Measurements from ENCODE around the gene GLIS1.

The GLIS1 gene

DNA sequence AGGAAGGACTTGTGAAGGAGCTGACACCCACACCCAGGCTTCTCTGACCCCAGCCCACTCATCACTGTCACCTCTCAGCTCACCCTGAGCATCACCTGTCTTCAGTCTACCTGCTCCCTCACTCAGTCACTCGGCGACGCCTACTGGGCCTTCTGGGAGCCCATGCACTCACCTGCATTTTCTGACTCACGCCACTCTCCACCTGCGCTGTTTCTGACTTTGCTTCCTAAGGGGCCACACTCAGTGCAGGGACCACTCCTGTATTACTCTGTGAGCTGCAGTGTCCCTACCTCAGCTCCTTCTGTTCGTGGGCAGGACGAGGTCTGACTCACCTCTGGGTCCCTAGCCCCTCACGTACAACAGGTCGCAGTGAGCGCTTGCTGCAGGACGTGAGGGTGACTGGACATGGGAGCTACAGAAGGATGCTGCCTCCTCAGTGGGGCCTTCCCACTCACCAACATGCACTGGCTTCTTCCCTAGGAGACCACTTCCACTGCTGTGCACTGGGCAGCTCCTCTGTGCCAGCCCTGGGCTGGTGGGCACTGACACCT, 102.3 kb downstream of the GLIS1 start:
- DNase-seq (ENCODE audit: low spot score): no peak

DNA sequence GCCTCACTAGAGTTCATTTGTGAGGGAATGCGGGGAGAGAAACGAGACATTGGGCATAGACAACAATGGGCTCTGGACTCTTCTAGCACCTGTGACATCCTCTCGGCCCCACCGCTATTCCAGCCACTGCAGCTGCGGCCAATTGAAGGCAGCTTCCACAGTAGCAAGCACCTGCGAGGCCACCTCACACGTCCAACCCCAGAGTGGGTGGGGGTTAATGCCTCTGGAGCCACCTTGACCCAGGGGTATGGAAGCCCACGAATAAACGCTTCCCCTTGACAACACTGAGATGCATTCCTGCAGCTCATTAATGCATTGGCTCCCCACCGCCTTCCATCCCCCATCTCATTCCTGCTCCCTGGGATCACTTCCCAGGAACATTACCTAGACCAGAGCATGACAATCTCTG, 104.4 kb downstream of the GLIS1 start:
- no peak for DNase-seq (ENCODE audit: low spot score)

DNA sequence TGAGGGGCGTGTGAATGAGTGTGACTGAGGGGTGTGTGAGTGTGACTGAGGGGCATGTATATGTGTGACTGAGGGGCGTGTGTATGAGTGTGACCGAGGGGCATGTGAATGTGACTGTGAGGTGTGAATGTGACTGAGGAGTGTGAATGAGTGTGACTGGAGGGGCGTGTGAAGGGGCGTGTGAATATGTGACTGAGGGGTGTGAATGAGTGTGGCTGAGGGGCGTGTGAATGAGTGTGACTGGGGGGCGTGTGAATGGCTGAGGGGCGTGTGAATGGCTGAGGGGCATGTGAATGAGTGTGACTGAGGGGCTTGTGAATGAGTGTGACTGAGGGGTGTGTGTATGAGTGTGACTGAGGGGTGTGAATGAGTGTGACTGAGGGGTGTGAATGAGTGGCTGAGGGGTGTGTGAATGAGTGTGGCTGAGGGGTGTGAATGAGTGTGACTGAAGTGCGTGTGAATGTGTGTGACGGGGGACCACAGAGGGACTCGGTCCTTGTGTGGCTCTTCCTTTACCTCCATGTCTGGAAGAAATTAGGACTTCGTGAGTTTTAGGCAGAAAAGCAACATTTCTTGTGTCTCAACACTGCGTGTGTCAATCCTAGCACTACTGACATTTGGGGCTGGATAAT, 105.8 kb downstream of the GLIS1 start:
- DNase-seq (ENCODE audit: low spot score): no peak

DNA sequence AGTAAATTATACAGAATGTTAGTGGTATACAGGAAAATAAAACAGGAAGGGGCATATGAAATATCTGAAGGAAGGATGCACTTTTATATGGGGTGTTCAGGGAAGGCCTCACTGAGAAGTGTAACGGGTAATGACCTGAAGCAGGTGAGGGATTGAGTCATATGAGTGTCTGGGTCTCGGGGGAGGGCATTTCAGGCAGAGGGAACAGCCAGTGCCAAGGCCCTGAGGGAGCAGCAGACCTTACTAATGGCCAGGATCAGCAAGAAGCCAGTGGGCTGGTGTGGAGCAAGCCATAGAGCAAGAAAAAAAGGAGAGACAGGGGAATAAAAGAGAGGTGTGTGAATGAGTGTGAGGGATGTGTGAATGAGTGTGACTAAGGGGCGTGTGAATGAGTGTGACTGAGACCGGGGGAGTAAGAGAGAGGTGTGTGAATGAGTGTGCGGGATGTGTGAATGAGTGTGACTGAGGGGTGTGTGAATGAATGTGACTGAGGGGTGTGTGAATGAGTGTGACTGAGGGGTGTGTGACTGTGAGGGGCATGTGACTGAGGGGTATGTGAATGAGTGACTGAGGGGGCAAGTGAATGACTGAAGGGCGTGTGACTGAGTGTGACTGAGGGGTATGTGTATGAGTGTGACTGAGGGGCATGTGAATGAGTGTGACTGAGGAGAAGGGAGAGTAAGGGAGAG, 107.2 kb downstream of the GLIS1 start:
- DNase-seq (ENCODE audit: low spot score): no peak

DNA sequence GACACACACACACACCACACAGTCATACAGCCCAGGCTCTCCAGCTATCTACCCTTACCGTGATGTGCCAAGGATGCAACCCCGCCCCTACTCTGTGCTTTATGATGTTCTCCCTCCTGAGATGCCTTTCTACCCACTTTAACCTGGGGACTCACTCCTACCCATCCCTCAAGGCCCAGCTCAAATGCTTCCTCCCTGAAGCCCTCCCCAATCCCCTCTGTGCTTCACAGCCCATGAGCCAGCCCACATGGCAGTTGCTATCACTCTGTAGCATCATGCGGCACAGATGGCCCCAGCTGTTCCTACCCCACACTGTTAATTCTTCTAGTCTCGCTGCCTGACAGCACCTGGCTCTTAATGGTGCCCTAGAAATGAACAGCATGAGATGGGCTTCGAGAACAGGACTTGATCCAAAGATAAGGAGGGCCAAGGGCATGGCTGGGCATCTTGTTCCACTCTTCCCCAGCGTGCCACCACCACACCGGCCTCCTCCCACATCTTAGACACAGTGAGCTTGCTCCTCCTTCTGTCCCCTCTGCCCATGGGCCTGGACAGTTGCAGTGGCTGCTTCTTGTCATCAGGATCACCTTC, 109.8 kb downstream of the GLIS1 start:
- DNase-seq (ENCODE audit: low spot score): no peak

DNA sequence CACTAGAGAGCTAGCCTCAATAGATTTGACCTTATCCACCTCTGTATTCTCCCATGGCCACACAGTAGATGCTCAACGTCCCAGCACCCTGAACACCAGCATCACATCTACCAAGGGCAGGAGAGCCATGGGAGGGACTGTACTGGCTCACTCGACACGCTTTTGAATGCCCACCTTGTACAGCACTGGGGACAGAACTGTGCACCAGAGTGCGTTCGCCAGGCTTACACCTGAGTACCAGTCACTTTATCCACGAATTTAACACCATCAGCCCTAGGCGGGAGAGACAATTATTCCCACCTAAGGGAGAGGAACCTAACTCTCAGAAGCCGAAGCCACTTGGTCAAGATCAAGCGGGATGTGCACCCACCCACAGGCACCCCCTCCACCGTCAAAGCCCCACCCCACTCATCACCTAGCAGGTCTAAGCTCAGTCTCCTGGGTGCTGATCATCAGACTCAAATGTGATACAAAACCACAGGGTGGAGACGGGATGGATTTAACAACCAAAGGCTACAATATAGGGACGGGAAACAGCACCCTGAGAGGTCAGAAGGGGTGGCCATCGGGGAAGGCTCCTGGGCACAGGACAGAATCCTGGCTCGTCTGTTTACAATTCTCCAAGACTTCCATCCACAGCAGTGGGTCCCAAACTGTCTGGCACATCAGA, 110.5 kb downstream of the GLIS1 start:
- no peak for DNase-seq (ENCODE audit: low spot score)

DNA sequence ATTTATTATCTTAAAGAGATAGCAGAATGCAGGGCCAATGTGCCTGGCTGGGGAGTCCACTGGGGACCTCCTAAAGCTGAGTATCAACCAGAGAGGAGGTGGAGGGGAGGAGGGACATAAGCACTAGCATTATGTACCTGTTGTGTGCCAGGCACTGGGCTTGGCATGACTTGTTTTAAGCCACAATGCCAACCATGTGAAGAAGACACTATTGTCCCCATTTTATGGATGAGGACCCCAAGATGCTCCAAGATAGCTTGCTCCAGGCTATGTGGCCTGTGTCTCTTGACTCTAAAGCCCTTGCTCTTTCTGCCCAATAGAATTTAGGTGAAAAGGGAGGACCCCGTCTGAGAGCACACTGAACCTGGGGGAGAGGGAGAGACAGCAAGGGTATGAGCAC, 111.3 kb downstream of the GLIS1 start:
- DNase-seq (ENCODE audit: low spot score): no peak

DNA sequence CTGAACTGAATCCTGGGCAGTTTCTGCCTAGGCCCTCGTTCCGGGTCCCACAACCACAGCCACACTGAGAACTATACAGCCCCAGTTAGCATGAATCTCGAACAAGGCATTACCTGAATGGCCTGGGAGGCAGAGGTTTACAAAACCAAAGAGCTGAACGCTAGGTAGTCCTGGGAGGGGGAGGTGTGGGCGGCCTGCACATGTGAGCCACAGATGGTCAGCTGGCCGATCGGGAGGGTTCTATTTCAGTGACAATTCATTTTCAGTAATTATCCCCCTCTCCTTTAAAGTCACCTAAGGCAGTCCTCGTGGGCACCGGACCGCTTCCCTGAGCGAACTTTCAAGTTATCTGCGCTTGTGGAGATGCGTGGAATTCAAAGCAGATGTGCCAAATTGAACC, 111.9 kb downstream of the GLIS1 start:
- no peak for DNase-seq (ENCODE audit: low spot score)

DNA sequence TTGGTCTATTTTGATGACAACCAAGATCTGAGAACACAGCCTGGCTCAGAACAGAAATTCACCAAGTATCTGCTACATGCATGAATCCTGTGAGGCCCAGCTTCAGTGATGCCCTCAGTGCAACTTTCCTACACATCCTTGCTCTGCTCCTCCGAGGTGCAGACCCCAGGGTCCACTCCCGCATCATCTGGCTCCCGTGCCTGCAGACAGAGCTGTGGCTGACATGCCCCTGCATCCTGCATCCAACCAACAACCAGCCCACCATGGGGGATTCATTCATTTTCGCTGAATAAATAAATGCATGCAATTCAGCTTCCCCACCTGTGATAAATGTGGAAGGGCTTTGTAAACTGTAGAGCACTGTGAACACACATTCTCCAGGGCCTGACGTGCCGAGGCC, 112.3 kb downstream of the GLIS1 start:
- no peak for DNase-seq (ENCODE audit: low spot score)

DNA sequence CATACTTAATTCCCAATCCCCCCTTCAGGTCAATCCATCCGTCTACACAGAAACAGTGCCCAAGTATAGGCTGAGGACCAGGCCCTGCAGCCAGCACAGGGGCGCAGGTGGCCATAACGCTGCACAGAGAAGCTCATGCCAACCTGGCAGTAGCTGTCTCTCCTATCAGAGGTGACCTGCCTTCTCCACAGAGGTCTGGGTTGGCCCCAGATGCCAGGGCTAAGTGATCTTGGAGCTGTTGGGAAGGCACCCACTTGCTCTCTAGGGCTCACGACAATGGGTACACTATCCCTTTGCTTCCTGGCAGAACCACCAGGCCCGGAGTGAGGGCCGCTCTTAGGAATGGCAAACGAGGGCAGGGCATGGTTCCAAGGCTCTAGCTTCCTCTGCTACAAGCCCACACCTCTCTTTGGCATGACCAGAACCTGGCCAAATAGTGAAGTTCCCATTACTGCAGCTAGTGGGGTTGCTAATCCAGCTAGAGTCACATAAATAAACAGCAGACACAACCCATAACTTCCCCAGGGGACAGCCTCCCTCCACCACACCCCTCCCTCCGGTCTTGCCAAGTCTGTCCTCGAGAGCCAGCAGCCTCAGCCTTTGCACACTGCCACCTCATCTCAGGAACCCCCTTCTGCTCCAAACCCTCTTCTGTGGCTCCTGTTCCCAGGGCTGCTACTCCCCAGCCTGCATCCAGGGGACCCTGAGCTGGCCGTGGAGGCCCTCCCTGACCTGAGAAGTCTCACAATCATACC, 113.0 kb downstream of the GLIS1 start:
- no peak for DNase-seq (ENCODE audit: low spot score)

DNA sequence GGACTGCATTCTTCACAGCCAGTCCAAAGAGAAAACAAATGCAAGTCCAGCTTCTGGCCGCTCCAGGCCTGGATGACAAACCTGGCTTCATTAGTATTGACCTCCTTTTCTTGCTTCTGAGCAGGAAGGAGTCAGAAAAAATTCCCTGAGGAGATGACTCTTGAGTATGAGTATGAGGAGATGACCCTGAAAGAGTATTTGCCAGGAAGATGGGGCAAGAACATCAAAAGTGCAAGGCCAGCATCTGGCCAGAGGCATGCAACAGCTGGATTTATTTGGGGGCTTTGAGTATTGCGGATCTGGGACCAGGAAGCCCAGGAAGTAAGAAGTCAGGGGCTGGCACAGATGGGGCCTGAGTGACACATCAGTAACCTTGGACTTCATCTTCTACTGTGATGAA, 113.9 kb downstream of the GLIS1 start:
- DNase-seq (ENCODE audit: low spot score): no peak

DNA sequence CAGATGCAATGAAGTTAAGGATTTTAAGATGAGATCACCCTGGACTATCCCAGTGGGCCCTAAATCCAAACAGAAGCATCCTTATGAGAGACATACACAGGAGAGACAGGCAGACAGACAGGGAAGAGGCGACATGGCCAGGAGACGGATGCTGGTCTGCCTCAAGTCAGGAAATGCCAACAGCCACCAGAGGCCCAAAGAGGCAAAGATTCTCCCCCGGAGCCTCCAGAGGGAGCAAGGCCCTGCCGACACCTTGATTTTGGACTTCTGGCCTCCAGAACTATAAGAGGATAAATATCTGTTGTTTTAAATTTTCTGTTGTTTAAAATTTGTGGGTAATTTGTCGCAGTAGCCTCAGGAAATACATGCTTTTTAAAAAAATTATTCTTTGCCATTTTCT, 116.4 kb downstream of the GLIS1 start:
- no peak for DNase-seq (ENCODE audit: low spot score)

DNA sequence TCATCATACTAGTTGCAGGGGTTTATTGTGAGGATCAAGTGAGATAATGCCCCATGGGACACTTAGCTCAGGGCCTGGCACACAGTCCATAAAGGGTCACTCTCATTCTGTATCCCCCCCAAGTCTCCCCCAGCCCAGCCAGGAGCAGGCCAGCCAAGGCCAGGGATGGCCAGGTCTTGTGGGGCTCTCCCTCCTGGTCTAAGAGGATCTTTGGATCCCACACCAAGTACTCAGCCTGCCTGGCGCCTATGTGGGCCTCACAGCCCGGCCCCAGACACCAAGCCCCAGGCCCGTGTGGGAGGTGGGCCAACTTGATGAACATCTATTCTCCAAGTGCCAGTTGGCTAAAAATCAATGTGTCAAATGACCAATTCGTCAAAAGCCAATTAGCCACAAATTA, 117.8 kb downstream of the GLIS1 start:
- no peak for DNase-seq (ENCODE audit: low spot score)

DNA sequence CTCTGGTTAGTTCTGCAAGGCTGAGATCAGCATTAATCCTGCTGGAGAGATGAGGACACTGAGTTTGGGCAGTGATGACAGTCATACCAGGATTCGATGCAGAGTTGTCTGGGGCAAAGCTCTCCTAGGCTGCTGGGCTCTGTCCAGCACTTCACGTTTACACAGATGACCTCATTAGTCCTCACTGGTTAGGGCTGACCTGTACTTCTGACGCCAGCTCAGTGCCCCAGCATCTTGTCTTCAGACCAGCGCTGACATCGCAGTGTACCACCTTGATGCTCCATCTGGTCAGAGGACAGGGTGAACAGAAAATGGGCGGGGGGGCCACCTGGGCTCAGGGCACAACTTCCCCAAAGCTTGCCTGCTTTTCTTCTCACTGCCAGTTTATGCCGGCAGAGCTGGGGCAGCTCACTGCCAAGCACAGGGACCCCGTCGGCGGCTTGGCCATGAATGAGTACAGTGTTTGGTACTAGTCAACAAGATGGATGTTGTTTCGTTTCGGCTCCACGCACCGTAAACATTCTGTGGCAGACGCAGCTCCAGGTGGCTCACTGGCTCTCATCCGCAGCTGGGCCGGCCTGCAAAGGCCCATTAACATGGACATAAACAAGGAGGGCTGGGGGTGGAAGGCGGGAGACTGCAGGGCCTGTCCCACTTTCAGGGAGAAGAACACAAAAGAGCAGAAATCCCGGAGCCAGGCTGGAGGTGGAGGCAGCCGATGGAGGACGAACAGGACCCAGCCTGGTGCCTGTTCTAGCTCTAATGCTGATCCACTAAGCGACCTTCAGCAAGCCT, 118.7 kb downstream of the GLIS1 start:
- DNase-seq (ENCODE audit: low spot score): no peak

DNA sequence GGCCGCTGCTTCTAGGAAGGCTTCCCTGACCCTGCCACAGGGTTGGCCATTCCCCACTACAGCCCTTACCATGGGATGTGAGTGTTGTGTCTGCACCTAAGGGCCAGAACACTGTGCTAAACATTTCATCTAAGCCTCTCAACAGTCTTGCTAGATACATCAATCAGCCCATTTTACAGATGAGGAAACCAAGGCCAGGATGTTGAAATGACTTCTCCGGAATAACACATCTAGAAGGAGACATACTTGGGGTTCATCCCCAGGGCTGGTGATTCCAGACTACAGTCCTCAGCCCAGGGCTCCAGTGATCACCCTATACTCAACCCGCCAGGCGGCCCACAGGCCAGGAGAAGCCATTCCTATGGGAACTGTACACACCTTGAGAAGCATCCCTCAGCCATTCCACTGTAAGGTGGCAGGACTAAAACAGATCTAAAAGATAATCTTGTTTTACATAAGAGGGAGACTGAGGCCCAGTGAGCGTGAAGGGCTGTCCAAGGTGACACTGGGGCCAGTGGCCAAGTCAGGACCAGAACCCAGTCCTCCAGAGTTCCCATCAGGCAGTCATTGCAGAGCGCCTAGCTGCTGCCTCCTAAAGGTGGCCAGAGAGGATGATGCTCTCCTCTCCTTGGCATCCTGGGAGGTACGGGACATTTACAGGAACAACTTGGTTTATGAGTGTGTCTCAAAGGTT, 119.5 kb downstream of the GLIS1 start:
- no peak for DNase-seq (ENCODE audit: low spot score)

DNA sequence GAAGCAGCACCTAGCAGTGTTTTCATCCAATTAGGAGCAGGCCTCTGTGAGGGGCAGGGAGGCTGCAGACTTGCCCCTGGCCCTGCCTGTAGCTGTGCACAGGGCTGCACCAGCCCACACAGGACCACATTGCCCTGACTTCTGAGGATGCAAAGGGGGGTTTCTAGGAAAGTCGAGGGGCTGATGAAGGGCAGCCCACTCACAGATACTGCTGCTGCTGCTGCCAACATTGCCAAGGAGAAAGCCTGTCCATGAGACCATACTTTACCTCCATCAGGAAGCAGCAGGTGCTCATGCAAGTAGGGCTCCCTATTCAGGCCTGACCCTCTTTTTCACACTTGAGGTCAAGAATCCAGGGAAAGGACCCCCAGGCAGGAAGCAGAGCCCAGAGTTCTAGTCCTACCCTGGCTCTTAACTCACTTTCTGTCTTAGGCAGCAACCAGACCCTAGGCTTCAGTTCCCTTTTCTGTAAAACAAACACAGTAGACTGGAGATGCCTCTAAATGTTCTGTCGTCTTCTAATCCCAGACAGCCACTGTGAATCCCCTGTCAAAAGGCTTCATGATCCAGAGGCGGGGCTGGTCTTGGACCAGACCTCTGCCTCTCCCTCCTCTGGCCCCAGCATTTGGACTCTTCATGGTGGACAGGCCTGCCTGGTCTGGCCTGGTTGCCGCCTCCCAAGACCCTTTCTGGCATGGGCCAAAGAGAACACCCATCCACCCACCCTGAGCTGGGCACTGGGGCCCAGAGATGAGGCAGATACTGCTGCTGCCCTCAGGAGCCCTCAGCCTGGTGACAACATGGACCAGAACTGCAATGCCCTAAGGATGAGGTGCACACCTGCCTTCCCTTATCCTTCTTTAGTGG, 120.2 kb downstream of the GLIS1 start:
- no peak for DNase-seq (ENCODE audit: low spot score)

DNA sequence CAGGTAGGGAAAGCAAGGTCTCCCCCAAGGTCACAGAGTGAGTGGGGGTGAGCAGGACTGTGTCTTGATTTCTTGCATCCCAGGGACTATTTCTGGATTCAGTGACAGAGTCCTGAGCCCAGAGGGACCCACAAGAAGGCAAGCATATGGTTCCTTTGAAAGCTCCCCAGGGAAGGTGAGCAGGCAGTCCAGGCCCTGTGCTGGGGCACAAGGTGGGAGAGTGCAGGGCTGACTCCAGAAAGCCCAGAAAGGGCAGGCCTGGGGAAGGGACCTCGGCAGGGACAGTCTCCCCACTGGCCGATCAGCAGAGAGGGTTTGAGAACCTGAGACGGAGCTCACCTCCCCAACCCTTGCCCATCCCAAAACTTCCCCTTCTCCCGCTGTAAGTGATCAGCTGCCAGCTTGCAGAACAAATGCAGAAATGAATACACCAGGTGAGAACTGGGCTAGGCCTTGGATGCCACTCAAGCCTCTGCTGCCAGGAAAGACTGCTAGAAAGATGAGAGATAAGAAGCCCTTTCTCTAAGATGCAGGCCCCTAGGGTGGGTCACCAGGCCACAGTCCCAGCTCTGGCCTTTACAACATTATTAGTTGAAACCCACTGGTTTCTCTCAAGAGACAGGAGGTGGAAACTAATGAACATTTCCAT, 121.0 kb downstream of the GLIS1 start:
- DNase-seq (ENCODE audit: low spot score): no peak

DNA sequence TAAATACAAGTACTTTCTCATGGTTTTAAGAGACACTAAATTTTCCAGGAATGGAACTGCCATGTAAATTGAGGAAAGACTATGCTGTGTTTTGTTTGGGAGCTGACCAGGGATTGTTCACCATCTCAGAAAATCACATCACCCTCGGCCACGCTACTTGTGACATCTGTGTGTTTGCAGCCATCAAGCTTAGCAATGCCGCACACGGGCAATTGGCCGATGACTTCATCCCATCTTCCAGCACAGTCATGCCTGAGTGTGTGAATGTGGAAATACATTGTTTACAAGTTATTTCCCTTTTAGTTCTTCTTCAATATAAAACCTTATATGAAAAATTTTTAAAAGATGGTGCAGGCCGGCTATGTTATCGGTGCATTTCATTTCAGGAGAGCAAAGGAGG, 121.6 kb downstream of the GLIS1 start:
- no peak for DNase-seq (ENCODE audit: low spot score)

DNA sequence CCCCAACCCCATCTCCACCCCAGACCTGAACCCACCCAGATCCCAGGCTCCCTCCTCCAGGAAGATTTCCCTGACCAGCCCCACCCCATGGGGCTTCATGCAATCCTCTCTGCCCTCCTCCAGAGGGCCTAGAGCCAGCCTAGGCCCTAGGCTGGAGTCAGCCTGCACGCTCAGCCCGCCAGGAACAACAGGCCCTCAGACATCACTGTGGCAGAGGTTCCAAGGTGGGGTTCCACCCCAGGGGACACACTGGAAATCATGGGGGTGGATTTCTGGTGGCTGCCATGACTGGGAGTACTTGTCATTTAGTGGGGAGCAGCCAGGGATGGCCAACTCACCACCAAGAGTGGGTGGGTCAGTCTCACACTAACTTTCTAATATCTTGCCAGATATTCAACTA, 122.0 kb downstream of the GLIS1 start:
- DNase-seq (ENCODE audit: low spot score): no peak
